ENCODE measurements around the gene CIRBP. TPM values are rescaled to one million over a fixed set of nuclear protein-coding genes. Genes with fewer than 3 reads are reported as not detected.
A peak's percentile ranks its signal among the peaks of the same experiment; 100 is the strongest.

The CIRBP gene
- total RNA-seq, 1 experiment from 2014 or later, result 263 TPM

DNA sequence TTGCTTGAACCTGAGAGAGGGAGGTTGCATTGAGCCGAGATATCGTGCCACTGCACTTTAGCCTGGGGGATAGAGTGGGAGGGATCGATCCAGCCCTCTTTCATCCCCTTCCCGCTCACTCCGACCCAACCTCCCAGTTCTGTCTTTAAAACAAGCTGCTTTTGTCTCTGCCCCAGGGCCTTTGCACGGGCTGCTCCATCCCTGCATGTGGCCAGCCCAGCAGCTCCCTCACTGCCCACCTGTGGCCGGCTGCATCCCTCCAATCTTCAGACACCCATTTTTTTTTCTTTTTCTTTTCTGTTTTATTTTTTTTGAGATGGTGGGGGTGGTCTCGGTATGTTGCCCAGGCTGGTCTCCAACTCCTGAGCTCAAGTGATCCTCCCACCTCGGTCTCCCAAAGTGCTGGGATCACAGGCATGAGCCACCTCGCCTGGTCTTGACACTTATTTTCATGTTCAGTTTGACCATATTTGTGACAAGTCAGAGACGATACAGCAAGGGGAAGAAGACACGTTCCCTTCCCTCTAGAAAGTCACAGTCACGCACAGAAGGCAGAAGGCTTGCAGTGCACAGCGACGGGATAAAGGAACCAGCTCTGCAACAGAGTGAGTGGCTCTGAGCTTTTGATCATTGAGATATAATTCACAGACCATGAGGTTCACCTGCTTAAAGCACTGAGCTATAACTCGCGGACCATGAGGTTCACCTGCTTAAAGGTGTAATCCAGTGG is 48.3 kb downstream of the CIRBP start:
- H2AK5ac ChIP-seq (ENCODE audit: insufficient read length, low read length), result no peak overlapping the region
- TF ChIP-seq, protein P1, sequence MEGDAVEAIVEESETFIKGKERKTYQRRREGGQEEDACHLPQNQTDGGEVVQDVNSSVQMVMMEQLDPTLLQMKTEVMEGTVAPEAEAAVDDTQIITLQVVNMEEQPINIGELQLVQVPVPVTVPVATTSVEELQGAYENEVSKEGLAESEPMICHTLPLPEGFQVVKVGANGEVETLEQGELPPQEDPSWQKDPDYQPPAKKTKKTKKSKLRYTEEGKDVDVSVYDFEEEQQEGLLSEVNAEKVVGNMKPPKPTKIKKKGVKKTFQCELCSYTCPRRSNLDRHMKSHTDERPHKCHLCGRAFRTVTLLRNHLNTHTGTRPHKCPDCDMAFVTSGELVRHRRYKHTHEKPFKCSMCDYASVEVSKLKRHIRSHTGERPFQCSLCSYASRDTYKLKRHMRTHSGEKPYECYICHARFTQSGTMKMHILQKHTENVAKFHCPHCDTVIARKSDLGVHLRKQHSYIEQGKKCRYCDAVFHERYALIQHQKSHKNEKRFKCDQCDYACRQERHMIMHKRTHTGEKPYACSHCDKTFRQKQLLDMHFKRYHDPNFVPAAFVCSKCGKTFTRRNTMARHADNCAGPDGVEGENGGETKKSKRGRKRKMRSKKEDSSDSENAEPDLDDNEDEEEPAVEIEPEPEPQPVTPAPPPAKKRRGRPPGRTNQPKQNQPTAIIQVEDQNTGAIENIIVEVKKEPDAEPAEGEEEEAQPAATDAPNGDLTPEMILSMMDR (conservative IDR thresholded peaks at IDR 0.05), result no peak

More for the DNA sequence above, 48.3 kb downstream of the CIRBP start:
- Histone ChIP-seq H4K5ac (ENCODE audit: insufficient read length, low read depth, low read length) (no peak overlapping the region), H3K4me1 (ENCODE audit: insufficient read depth, low read length) (no peaks in the 10 kb centered on the region), H4K91ac (ENCODE audit: insufficient read length, low read depth, low read length) (no peak overlapping the region), H3K23ac (ENCODE audit: insufficient read length, low read depth, low read length) (no peak overlapping the region), H4K8ac (replicated peaks; ENCODE audit: insufficient read length, low read depth, low read length) (no peak overlapping the region), H2BK15ac (ENCODE audit: low read depth, low read length) (no peak overlapping the region), H2BK20ac (ENCODE audit: low read depth, low read length, poor library complexity, severe bottlenecking) (no peak overlapping the region), H2BK12ac (ENCODE audit: insufficient read length, low read depth, low read length) (no peak overlapping the region), H2BK5ac (ENCODE audit: insufficient read length, low read length) (no peak overlapping the region), H3K79me2 (ENCODE audit: insufficient read depth, low read length) (no peaks in the 10 kb centered on the region), H3K4ac (ENCODE audit: low read depth, low read length) (no peak overlapping the region), H3K4me2 (ENCODE audit: insufficient read depth, insufficient read length, low read length) (no peak overlapping the region), H3T11ph (ENCODE audit: low read length) (no peak overlapping the region), H2AFZ (ENCODE audit: low read length) (no peak overlapping the region), H3K9ac (ENCODE audit: extremely low read depth, insufficient read length, low read length) (no peak overlapping the region), H2BK120ac (ENCODE audit: low read depth, low read length, poor library complexity, severe bottlenecking) (no peak overlapping the region), H3K14ac (ENCODE audit: insufficient read depth, low read length) (no peak overlapping the region), H4K20me1 (ENCODE audit: control insufficient read depth, insufficient read depth, insufficient read length) (no peaks in the 10 kb centered on the region), H3K79me1 (ENCODE audit: insufficient read depth, low read depth, low read length, poor library complexity, severe bottlenecking) (no peaks in the 10 kb centered on the region), H3K27ac (ENCODE audit: insufficient read length, low read depth, low read length) (no peak overlapping the region), H3K56ac (ENCODE audit: insufficient read length, low read depth, low read length) (no peak overlapping the region), H3K9me3 (ENCODE audit: control insufficient read depth, low read depth, low read length) (no peaks in the 10 kb centered on the region), H3K23me2 (ENCODE audit: insufficient read length, low read depth, low read length, poor library complexity, severe bottlenecking) (peaks cover 5% of the 10 kb centered on the region), H3K18ac (ENCODE audit: insufficient read length, low read depth, low read length) (no peak overlapping the region), H3K27me3 (ENCODE audit: insufficient read depth, low read length) (no peaks in the 10 kb centered on the region)
- H3K36me3 Mint-ChIP-seq (ENCODE audit: insufficient read depth in 1 of 3, low read depth in 3 of 3), result no peaks in the 10 kb centered on the region
- DNase-seq, result no peak
- peaks cover 31% of the 10 kb centered on the region for H3K27me3 Mint-ChIP-seq (ENCODE audit: low read depth)
- WGBS (ENCODE audit: extremely low coverage, insufficient read length, low lambda C conversion rate), result no CpG with 5 or more reads among the region's 17 CpGs
- H3K9me3 Mint-ChIP-seq, result no peaks in the 10 kb centered on the region; a peak in 1 of 5 replicates
- H3K4me3 Mint-ChIP-seq, result 0 out of 5 replicates have a peak overlapping the region, but pooled peaks of 1 of the 2 experiments have one; percentile 10
- no peak overlapping the region for H3K27ac Mint-ChIP-seq
- peaks cover 0 to 2% of the 10 kb centered on the region in 2 experiments; a peak in 1 of 4 replicates for H3K4me1 Mint-ChIP-seq
